ENCODE measurements around the gene MTLN.
"Not testable (repeated sequence)": the region's sequence is repeated elsewhere in the genome, so short reads cannot be mapped to it uniquely, and the experiment has no call there.

MTLN gene

DNA sequence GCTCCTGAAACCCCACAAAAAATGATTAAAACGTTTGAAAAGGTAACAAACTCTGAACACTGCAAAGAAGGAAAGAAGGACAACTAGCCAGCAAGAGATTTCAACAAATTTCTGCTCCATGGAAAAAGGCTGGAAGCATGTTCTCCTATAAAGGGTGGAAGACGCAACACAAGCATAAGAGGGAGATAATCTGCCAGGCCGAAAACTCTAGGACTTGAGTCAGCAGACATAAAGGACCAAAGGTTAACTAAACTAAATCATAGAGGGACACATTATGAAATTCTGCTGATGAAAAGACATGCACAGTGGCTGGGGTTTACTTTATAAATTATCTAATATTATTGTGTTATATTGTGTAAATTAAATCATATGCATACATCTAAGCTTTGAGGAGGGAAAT lies 14.3 kb downstream of the MTLN start:
- no peak for DNase-seq (ENCODE audit: low read depth)

DNA sequence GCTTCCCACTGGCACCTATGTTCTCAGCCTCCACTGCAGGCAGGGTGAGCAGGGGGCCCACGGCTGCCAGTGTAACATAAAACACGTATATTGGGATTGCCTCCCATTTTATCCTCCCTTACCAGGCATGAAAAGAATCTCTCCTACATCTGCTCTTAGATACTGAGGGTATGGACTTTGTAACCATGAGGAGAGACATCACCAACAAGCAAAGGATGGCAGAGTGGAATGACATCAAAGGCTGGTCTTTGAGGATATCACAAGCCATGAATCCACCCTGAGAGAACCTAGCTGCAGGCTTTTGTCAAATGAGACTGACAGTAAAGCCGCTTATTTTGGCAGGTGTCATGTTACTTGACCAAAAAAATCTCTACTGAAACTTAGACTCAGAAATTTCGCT lies 14.9 kb downstream of the MTLN start:
- no peak for DNase-seq (ENCODE audit: low read depth)

DNA sequence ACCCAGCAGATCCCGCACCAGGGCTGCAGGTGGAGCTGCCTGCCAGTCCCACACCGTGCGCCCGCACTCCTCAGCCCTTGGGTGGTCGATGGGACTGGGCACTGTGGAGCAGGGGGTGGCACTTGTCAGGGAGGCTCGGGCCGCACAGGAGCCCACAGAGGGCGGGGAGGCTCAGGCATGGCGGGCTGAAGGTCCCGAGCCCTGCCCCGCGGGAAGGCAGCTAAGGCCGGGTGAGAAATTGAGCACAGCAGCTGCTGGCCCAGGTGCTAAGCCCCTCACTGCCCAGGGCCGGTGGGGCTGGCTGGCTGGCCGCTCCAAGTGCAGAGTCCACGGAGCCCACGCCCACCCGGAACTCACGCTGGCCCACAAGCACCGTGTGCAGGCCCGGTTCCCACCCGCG lies 22.2 kb downstream of the MTLN start:
- DNase-seq (ENCODE audit: low read depth) = not testable (repeated sequence)

GRCh38 chr2:110182449-110182848 lies 29.9 kb downstream of the MTLN start:
- no peak for DNase-seq (ENCODE audit: low read depth)

DNA sequence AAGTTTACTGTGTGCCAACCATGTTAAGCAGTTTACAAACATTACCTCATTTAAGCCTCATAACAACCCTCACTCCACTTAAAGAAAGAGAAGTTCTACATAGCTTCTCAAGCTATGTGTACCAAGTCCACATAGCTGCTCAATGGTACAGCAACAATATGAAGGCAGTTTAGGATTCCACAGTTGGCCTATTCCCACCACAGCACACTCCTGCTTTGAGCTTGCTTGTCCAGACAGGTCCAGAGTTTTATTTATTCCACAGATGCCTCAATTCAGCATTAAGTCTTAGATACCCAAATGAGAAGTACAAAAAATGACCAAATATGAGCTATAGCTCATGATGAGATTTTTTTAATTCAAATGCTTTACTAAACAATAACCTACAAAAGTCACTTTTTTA lies 32.3 kb downstream of the MTLN start:
- no peak for DNase-seq (ENCODE audit: low read depth)

DNA sequence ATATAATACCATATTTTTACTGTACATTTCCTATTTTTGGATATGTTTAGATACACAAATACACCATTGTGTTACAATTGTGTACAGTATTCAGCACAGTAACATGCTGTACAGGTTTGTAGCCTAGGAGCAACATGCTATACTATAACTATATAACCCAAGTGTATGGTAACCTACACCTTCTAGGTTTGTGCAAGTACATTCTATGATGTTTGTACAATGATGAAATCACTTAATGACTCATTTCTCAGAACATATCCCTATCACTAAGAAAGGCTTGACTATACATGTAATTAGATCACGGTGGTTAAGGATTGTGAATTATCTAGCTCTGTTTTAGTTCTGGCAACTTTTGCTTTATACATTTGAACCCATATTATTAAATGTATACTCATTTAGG lies 38.8 kb downstream of the MTLN start:
- DNase-seq (ENCODE audit: low read depth) = no peak

DNA sequence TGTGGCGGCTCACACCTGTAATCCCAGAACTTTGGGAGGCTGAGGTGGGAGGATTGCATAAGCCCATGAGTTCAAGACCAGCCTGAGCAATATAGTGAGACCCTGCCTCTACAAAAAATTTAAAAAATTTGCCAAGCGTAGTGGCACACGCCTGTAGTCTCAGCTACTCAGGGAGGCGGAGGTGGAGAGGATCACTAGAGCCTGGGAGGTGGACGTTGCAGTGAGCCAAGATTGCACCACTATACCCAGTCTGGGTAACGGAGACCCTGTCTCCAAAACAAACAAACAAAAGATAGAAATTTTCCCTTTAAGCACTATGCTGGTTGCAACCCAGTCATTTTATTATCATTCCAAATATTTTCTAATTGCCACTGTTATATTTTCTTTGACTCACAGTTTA lies 39.8 kb downstream of the MTLN start:
- no peak for DNase-seq (ENCODE audit: low read depth)

DNA sequence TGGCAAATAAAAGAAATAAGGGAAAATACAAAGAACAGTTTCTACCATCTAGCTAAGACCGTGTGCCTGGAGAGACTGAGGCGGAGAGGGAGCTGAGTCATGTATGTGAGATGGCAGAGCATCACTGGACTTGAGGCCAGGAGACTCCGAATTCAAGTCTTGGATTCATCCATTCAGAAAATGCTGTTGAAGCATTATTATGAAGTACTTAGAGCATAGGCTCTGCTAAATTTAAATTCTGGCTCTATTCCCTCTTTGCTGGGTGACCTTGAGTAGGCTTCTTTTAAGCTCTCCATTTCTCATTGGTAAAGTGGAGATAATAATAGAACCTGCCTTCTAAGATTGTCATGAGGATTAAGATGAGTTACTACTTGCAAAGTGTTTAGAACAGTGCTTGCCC lies 42.2 kb downstream of the MTLN start:
- DNase-seq (ENCODE audit: low read depth) = no peak

DNA sequence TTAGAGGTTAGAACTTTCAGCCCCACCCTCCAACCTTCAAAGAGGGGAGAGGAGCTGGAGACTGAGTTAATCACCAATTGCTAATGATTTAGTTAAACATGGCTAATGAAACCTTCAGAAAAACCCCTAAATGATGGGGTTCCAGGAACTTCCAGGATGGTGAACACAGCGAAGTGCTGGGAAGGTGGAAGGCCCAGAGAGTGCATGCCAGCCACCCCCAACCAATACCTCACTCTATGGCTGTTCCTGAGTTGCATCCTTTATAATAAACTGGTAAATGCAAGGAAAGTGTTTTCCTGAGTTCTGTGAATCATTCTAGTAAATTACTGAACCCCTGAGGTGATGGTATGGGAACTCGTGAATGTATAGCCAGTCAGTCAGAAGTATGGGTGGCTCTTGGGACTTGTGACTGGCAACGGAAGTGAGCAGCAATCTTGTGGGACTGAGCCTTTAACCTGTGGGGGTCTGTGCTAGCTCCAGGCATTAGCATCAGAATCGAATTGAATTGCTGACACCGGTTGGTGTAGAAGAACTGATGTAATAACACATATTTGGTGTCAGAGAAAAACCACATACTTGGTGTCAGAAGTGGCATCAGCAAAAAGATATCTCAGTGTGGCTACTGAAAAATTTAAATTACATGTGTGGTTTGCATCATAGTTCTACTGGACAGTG lies 44.9 kb downstream of the MTLN start:
- DNase-seq (ENCODE audit: low read depth) = no peak

GRCh38 chr2:110166266-110166665 lies 46.1 kb downstream of the MTLN start:
- peak; percentile 5 for DNase-seq (ENCODE audit: low read depth)

Measured in GM04503 (cell line).